DMS114 treated with DMSO at 0.1 percent for 48 hours (cell line): Measurements from ENCODE around the gene BORCS6.

ENCODE experiments used
- DNase-seq: peaks from one replicate; lab custom pipeline; 2025; ENCODE audit not compliant: unreplicated experiment; lab: John Stamatoyannopoulos, UW

BORCS6 gene

DNA sequence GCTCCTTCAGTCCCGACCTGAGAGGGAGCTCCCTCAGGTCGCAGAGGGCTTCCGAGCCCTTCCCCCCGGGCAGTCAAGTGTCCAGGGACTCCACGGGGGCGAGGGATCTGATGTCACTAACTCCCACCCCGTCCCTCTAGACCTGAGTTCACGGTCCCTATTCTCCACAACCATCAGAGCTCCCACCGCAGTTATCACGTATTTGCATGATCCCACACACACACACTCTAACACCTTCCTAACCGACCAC lies 34.1 kb downstream of the BORCS6 start:
- DNase-seq = no peak

DNA sequence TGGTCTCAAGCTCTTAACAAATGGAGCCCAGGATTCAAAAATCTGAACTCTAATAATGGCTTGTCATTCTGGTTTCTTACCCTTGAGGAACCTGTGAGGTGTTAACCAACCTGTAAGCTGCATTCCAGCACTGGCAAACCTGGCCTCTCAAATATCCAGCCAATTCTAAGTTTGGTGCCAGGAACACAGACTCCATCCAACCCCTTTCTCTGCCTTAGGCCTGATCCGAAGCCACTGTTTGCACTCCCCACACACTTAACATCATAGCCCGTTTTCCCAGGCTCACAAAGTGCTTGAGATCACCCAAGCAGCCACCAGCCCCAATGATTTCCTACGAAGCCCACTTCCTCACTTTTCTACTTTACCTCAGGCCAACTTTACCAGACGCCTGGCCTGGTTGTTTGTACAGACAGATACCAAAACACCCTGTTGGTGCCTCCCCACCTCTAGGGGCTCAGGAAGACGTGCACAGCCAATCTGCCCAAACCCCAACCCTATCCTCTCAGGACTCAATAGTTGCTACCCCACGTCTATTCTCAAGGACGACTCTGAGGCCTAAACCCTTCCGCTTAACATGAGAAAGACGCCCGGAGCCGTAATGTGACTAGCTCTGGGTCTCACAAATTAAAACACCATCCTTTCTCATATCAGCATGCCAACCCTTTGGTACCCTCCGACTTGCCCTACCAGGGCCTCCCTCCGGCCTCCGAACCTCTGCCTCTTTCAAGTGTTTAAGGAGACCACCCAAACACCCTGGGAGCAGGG lies 34.6 kb downstream of the BORCS6 start:
- no peak for DNase-seq

- no peak for DNase-seq
These were observed 35.3 kb downstream of the BORCS6 start for GRCh38 chr17:8154608-8155155.

GRCh38 chr17:8153957-8154607 lies 35.9 kb downstream of the BORCS6 start:
- DNase-seq = peak; percentile 73

GRCh38 chr17:8153525-8153956 lies 36.4 kb downstream of the BORCS6 start:
- no peak for DNase-seq

- DNase-seq = no peak
These were observed 36.9 kb downstream of the BORCS6 start for GRCh38 chr17:8153031-8153451.

GRCh38 chr17:8152112-8152775 lies 37.7 kb downstream of the BORCS6 start, which contains the start of gene PER1:
Gene PER1, minus strand, starts transcription at chr17:8152404. Its CDS starts 1,698 bp downstream, at chr17:8150706.
- DNase-seq = peak; percentile 83

DNA sequence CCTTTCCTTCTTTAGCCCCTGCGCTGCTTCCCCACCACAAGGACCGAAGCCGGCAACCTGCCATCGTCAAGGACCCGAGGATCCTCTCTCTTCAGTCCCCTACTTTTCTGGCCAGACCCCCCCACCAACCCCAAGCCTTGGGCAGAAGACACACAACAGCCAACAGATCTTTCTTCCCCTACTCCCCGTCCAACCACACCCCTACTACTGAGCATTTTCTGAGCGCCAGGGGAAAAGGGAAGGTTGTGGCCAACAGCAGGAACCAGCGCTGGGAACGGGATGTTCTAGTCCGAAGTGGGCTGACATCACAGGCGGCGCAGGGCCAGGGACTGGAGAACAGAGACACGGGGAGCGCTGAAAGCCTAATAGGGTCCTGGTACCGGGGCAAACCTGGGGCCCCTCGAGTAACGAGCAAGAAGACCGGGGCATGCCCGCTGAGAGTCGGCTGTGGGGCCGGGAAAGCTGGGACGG lies 38.3 kb downstream of the BORCS6 start:
- no peak for DNase-seq

DNA sequence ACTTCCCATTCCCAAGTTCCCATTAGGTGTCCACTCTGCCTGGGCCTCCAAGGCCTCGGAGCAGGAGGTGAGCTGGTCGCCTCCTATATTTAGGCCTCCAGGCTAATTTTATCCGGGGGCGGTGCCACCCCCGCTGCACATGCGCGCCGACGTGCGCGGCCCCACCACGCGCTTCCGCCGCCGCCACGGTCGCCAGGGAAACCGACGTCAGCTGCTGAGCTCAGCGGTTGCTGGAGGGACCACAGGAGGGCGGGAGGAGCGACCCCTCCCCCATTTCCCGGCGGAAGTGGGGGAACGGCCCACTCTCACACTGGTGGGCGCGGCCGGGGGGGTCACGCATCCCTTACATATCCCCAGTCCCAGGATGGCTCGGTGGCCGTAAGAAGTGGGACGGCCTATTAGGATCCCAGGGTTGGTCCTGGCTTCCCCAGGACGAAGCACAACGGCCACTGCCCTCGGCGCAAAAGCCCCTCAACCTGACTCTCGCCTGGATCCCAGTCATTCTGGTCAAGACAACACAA lies 38.8 kb downstream of the BORCS6 start:
- peak; percentile 62 for DNase-seq

DNA sequence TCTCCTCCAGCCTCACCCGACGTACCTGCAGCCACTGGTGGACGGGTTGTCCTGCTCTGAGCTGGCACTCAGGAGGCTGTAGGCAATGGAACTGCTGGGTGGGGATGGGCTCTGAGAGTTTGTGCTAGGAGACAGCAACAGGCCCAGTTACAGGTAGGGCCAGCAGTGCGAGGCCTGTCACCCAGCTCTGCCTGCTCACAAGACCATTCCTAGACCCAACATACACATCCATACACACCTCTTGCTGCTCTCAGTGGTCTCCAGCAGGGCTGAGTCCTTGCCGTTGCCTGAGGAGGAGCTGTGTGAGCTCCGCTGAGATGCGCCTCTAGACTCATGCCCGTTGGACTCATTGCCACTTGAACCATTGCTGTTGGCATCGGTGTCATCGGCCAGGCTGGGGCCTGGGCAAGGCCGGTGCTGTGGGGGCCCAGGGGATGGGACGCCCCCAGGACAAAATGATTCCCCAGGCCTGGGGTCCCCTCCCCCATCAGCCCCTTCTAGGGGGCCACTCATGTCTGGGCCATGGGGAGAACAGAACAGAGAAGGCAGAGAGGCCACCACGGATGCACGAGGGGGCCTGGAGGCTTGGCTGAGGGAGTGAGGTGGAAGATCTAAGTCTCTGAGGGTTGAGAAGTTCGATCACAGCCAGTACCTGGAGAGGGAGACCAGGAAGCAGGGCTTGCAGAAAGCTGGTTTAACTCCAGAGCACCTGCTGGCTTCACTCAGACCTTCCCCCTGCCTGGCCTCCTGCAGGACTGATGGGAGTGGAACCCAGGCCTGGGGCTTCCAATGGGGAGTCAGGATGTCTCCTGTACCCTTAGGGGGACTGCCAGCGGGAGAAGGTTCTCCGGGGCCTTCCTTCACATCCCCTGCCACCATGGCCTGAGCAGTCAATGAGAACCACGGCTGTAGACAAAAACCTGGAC lies 39.5 kb downstream of the BORCS6 start:
- DNase-seq = no peak

DNA sequence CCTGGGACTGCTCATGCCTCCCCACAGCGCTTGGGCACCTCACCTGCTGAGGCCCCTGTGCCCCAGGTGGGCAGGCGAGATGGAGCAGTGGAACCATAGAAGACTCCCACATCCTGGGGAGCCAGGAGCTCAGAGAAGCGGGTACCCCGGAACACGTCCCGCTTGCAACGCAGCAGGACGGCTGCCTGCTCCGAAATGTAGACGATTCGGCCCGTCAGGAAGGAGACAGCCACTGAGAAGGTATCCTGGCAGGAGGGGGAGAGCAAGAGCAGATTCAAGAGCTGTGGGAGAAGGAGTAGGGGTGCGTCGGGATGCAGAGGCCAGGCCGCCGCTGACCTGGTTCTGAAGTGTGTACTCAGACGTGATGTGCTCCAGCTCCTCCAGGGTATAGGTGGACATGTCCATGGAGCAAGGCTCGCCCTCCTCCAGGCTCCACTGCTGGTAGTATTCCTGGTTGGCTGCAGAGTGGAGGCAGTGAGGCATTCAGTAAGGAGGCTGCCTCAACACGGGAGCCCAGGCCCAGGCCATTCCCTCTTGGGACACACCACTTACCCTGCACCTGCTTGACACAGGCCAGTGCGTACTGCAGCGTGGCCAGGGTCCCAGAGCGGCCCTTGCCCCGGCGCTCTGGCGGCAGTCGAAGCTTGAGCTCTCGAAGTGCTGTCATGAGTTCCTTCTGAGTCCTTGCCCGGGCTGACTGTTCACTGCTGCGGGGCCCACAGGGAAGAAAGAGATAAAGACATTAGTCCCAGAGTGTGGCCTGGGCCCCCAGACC lies 40.4 kb downstream of the BORCS6 start:
- no peak for DNase-seq

GRCh38 chr17:8148560-8148959 lies 41.4 kb downstream of the BORCS6 start:
- DNase-seq = no peak

DNA sequence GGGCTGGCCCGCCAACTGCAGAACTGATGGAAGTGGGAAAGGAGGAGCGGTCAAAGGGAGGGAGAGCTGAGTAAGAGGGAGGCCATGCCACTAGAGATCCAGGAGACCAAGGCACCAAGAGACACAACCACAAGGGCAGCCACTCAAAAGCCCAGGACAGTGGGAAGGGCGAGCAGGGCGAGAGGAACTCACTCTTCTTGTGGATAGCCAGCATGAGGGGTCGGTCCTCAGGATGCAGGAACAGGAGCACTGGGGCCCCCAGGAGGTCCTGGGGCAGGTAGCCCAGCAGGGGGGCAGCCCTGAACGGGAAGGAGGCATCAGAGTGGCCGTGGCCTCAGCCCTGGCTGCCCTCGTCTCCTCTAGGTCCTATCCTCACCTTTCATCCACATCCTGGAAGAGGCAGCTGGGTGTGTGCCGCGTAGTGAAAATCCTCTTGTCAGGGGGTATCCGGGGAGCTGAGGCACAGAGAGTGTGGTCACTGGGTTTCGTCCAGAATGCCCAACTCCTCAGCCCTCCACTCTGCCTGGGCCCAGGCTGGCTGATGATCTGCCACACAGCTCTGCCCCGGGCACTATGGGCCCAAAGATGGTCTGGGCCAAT lies 42.1 kb downstream of the BORCS6 start:
- DNase-seq = no peak

DNA sequence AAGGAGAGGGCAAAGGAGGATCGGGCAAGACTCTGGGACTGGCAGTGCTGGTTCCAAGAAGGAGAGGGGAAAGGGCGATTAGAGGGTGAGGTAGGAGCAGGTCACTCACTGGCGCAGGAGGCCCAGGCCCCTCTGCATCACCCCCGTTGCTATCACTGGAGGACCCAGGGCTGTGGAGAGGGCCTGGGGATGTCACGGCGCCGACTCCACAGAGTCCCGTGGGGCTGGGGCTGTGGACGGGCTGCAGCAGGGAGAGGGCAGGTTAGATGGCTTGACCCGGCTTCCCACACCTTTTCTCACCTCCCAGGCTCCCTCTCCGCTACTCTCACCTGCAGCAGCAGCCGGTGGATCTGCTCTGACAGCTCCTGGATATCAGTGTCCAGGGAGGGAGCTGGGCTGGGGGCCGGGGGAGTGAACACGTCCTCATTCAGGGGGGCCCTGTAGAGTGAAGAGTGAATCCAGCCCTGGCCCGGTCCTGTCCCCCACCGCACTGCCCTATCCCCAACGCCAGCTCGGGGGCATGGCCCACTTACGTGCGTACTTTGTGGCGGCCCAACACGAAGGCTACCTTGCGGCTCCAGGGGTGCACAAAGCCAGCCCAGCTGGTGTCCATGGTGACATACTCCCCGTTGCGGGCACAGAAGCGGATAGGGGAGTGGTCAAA lies 42.7 kb downstream of the BORCS6 start:
- no peak for DNase-seq

DNA sequence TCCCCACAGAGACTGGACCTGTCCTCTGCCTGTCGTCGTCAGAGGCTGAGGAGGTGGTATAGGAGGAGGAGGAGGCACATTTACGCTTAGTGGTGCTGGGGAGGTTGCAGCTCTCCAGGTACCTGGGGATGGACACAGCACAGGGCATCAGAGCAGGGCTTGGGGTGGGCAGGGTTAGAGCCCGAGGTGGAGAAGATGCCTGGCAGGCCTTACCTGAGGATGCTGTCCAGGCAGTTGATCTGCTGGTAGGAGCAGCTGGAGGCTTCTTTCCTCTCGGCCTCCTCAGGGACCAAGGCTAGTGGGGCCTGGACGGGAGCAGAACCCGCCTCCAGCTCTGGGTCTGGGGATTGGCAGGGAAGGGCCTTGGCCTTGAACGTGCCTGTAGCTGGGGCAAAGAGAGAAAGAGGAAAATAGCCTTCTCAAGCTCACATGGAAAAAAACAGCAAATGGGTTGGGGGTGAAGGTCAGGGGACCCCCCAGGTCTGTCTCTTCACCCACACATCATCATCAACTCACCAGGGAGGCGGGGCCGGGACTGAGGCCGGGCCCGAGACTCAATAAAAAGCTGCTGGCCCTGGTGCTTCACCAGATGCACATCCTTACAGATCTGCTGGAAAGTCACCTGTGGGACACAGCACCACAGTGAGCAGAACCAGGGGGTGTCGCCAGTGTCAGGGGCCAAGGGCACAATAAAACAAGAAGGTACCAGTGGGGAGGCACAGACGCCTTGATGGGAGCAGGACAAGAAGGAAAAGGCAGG lies 43.4 kb downstream of the BORCS6 start:
- no peak for DNase-seq

- no peak for DNase-seq
These were observed 44.2 kb downstream of the BORCS6 start for GRCh38 chr17:8145811-8146210.

- DNase-seq = no peak
These were observed 45.4 kb downstream of the BORCS6 start for GRCh38 chr17:8144401-8145231.
